Upper lobe of left lung (tissue), 6 donors: ENCODE data around the gene FGF12. TPM values are rescaled to one million over a fixed set of nuclear protein-coding genes. Genes with fewer than 3 reads are reported as not detected.
"Not testable (repeated sequence)": the region's sequence is repeated elsewhere in the genome, so short reads cannot be mapped to it uniquely, and the experiment has no call there.

Experiments used
- ATAC-seq, 2 donors: fragments of 200-7000 bp; cut with Tn5 transposase; one replicate each; pipeline ENCODE4 v1.9.1; 2022; ENCODE audit warnings: mild to moderate bottlenecking in 2 of 2, moderate library complexity in 2 of 2; ENCODE audit not compliant: low FRiP score in 2 of 2
- DNase-seq, 2 donors: peaks; one replicate each; pipeline ENCODE4 v3.0.0-alpha.2; 2019 to 2020
- H3K27ac ChIP-seq, 4 donors: fragments of 200-600 bp; sonication (generic); one replicate each; pipeline ENCODE4 v1.5.1; 2016 to 2019
- H3K27me3 ChIP-seq, 4 donors: fragments of 200-600 bp; sonication (generic); one replicate each; pipeline ENCODE4 v1.5.1; 2017 to 2019
- H3K36me3 ChIP-seq, 4 donors: fragments of 200-600 bp; sonication (generic); one replicate each; pipeline ENCODE4 v1.5.1; 2016 to 2019
- H3K4me1 ChIP-seq, 4 donors: fragments of 200-600 bp; sonication (generic); one replicate each; pipeline ENCODE4 v1.5.1; 2018 to 2019
- H3K4me3 ChIP-seq, 4 donors: fragments of 200-600 bp; sonication (generic); one replicate each; pipeline ENCODE4 v1.5.1; 2017 to 2019; ENCODE audit warnings: mild to moderate bottlenecking in 2 of 4, moderate library complexity in 1 of 4
- H3K9me3 ChIP-seq, 4 donors: fragments of 200-600 bp; sonication (generic); one replicate each; pipeline ENCODE4 v1.5.1; 2018 to 2019
- EP300 ChIP-seq, 4 donors: sonication (generic); formaldehyde crosslinking; IDR thresholded peaks; one replicate each; pipeline ENCODE4 v1.5.1; 2017; ENCODE audit warnings: antibody characterized with exemption in 4 of 4, control low read depth in 2 of 4
- POLR2A ChIP-seq, 4 donors: fragments of 450-650 bp; IDR thresholded peaks; one replicate each; pipeline ENCODE4 v1.5.1; 2016 to 2017; ENCODE audit warnings: antibody characterized with exemption in 4 of 4, mild to moderate bottlenecking in 2 of 4
- POLR2AphosphoS5 ChIP-seq, 2 donors: sonication (generic); formaldehyde crosslinking; IDR thresholded peaks; one replicate each; pipeline ENCODE4 v1.5.1; 2017; ENCODE audit warnings: antibody characterized with exemption in 2 of 2
- WGBS, 2 donors: methylation state at CpG; one replicate each; pipeline ENCODE4 v1.1.5; 2017 to 2018; 5-methylcytosine and 5-hydroxymethylcytosine counted together
- total RNA-seq, 6 donors: library from RNA; depleted of rRNA in 4 of 6; stranded (reverse); fragments of >200 nt in 4 of 6; gene quantifications; one replicate each; pipeline versions ENCODE4 v1.1.0 to v1.2.1, GENCODE V29; 2016 to 2021
- TF ChIP-seq, protein P1 (sequence below), 6 experiments: fragments of 450-650 bp in 4 of 6; fragments of 200-600 bp in 2 of 6; sonication (generic) in 2 of 6; IDR thresholded peaks; one replicate each; pipeline ENCODE4 v1.5.1; 2016 to 2019; ENCODE audit warnings: antibody characterized with exemption in 6 of 6
- donor health status: DM: no; HTN: no; CAD: no; lungs with moderate emphysema.
- donor health status: DM: no; HTN: yes; CAD: no; lungs with severe emphysema.

The FGF12 gene
- 1 to 10 TPM in 5 of 6 donors, under 1 TPM in 1; 0.83 to 5.3 (median 2.2) TPM for total RNA-seq

DNA sequence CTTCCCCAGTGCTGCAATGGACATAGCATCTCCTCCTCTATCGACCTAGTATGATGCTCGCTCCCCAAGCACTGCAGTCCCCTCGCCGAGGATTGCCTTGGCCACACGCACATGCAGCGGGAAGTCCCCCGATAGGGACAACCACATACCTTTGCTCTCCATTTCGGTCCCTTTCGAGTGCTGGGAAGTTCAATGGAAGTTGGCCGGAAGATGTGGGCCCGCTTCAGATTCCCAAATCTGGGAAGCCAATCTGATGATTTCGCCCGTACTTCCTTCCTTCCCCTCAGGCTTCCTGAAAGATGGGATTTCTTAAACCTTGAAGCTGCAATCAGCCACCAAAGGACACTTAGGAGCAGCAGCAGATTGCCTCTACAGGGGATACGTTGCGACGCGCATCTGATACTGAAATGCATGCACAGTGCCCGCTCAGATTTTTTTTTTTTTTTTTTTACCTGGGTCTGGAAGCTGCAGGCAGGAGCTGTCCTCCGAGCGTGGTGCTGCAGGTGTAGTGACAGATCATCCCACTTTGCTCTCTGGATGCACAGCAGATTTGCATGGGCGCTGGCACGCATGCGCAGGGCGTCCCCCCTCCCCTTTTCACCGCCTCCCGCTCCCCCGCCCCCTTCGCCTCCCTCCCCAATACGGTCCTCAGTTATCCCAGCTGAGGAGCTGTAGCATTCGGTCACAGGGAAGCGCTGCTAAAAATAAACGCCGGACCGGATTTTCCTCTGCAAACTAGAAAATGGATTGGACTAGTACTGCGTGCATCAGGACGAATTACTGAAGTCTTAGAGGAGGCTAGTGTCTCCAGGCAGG lies at the start of gene FGF12:
Gene FGF12, minus strand, starts transcription at position 510 of the 816 bp plus-strand sequence.
- WGBS, 2 donors: 5% methylated on average over 25 to 36 of the region's 36 CpGs
- ATAC-seq (peak; percentile 67 to 83), DNase-seq (peak; percentile 41 to 85)
- TF ChIP-seq, protein P1, sequence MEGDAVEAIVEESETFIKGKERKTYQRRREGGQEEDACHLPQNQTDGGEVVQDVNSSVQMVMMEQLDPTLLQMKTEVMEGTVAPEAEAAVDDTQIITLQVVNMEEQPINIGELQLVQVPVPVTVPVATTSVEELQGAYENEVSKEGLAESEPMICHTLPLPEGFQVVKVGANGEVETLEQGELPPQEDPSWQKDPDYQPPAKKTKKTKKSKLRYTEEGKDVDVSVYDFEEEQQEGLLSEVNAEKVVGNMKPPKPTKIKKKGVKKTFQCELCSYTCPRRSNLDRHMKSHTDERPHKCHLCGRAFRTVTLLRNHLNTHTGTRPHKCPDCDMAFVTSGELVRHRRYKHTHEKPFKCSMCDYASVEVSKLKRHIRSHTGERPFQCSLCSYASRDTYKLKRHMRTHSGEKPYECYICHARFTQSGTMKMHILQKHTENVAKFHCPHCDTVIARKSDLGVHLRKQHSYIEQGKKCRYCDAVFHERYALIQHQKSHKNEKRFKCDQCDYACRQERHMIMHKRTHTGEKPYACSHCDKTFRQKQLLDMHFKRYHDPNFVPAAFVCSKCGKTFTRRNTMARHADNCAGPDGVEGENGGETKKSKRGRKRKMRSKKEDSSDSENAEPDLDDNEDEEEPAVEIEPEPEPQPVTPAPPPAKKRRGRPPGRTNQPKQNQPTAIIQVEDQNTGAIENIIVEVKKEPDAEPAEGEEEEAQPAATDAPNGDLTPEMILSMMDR (IDR thresholded peaks at IDR 0.05): no peak
- TF ChIP-seq POLR2A (IDR thresholded peaks at IDR 0.05): no peak
- TF ChIP-seq POLR2AphosphoS5 (IDR thresholded peaks at IDR 0.05): no peak
- TF ChIP-seq EP300 (IDR thresholded peaks at IDR 0.05): no peak
- Histone ChIP-seq H3K4me1 (peaks cover 0 to 11% (median 5%) of the 10 kb centered on the region in 4 donors), H3K36me3 (no peaks in the 10 kb centered on the region), H3K4me3 (peak within 1 kb of the TSS in 3 of 4 donors; percentile 17 to 25 (median 20)), H3K9me3 (no peaks in the 10 kb centered on the region), H3K27me3 (no peaks in the 10 kb centered on the region), H3K27ac (no peak within 1 kb of the TSS)

DNA sequence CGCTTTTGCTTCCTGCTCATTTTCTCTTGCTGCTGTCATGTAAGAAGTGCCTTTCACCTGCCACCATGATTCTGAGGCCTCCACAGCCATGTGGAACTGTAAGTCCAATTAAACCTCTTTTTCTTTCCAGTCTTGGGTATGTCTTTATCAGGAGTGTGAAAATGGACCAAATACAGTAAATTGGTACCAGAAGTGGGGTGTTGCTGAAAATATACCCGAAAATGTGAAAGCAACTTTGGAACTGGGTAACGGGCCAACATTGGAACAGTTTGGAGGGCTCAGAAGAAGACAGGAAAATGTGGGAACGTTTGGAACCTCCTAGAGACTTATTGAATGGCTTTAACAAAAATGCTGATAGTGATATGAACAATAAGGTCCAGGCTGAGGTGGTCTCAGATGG lies 47.0 kb upstream of the FGF12 start:
- not testable (repeated sequence) for H3K4me1 ChIP-seq, ATAC-seq, DNase-seq, H3K27me3 ChIP-seq, H3K36me3 ChIP-seq, H3K4me3 ChIP-seq, H3K27ac ChIP-seq
- peaks cover 0 to 17% (median 6%) of the 10 kb centered on the region in 4 donors for H3K9me3 ChIP-seq
- 71 to 75% methylated on average over 4 of the region's 4 CpGs for WGBS, 2 donors

DNA sequence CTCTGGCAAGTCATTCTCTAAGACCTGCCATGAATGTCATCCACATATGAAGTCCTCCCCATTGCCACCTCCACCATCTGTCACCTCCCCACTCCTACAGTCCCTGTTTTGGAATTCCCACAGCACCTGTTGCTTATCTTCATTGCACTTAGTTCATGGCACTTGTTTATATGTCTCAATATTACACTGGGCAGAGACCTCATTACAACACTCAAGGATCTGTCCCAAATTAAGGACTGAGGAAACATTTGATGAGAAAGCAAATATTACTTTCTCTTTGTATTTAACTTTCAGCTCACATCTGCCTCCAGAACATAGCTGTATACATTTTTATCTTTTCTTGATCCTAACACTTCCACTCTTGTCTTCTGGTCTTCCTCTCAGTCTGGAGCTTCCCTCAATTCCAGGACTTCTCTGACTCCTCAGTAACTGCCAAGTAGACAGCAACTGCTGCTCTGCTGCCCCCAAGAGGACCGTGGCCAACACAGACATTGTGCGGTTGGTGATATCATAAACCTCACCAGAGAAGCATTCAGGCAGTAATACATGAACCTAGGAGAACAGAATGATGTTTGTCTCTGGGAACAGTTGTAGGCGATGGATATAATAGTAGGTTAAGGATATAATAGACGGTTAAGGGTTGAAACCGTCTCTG lies 45.0 kb upstream of the FGF12 start:
- Histone ChIP-seq H3K4me3 (no peak overlapping the region), H3K27me3 (no peaks in the 10 kb centered on the region), H3K27ac (no peak overlapping the region), H3K36me3 (no peaks in the 10 kb centered on the region), H3K9me3 (peaks cover 0 to 17% (median 6%) of the 10 kb centered on the region in 4 donors), H3K4me1 (no peaks in the 10 kb centered on the region)
- WGBS, 2 donors: 48 to 54% methylated on average over 5 of the region's 5 CpGs
- TF ChIP-seq, protein P1 (IDR thresholded peaks at IDR 0.05): peak in 2 of 6 experiments; percentile 21 to 31
- TF ChIP-seq POLR2AphosphoS5 (IDR thresholded peaks at IDR 0.05): no peak
- peak; percentile 22 to 32 for ATAC-seq
- DNase-seq: no peak

DNA sequence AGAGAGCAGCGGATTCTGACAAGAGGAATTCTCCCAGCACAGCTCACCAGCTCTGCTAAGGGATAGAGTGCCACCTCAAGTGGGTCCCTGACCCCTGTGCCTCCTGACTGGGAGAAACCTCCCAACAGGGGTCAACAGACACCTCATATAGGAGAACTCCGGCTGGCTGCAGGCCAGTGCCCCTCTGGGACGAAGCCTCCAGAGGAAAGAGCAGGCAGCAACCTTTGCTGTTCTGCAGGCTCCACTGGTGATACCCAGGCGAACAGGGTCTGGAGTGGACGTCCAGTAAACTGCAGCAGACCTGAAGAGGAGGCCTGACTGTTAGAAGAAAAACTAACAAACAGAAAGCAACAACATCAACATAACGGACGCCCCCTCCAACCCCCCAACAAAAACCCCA lies 31.3 kb upstream of the FGF12 start:
- H3K4me1 ChIP-seq: no peaks in the 10 kb centered on the region
- no peak for TF ChIP-seq POLR2AphosphoS5 (IDR thresholded peaks at IDR 0.05)
- TF ChIP-seq POLR2A (IDR thresholded peaks at IDR 0.05): no peak
- TF ChIP-seq EP300 (IDR thresholded peaks at IDR 0.05): no peak
- TF ChIP-seq, protein P1 (IDR thresholded peaks at IDR 0.05): no peak
- no peaks in the 10 kb centered on the region for H3K9me3 ChIP-seq
- ATAC-seq: no peak
- H3K27ac ChIP-seq: no peak overlapping the region
- no peaks in the 10 kb centered on the region for H3K27me3 ChIP-seq
- WGBS, 2 donors: 74 to 79% methylated on average over 6 to 7 of the region's 7 CpGs
- no peak overlapping the region for H3K4me3 ChIP-seq
- H3K36me3 ChIP-seq: no peaks in the 10 kb centered on the region
- DNase-seq: peak in 1 of 2 donors; percentile 13

DNA sequence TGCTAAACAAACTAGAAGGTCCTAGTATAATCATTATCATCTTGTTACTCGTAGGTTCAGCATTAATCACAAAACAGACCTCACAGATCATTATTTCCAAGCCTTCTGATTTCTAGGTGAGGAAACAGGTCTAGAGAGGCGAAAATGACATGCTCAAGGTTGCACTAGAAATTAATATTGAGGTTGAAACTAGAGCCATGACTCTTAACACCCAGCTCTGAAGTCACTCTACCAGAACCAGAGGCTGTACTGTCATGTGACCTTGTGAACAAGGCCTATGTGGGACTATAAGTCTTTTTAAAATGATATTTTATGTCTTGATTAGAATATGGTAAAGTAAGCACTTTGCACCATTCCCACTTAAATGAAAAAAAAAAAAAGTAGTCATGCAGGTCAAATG lies 23.8 kb upstream of the FGF12 start:
- Histone ChIP-seq H3K4me1 (no peaks in the 10 kb centered on the region), H3K36me3 (no peaks in the 10 kb centered on the region), H3K4me3 (no peak overlapping the region), H3K27me3 (no peaks in the 10 kb centered on the region), H3K27ac (no peak overlapping the region), H3K9me3 (no peaks in the 10 kb centered on the region)
- WGBS, 2 donors: 61 to 64% methylated on average over 2 of the region's 2 CpGs
- TF ChIP-seq POLR2A (IDR thresholded peaks at IDR 0.05): no peak
- TF ChIP-seq EP300 (IDR thresholded peaks at IDR 0.05): no peak
- DNase-seq: no peak
- no peak for ATAC-seq
